ENCODE measurements around the gene STX3.
"Not testable (repeated sequence)": the region's sequence is repeated elsewhere in the genome, so short reads cannot be mapped to it uniquely, and the experiment has no call there.

- not testable (repeated sequence) for TF ChIP-seq CTCF, POLR2A (IDR thresholded peaks at IDR 0.05)
Measured at GRCh38 chr11:59784441-59784840, 29.3 kb downstream of the STX3 start.
